ENCODE results near the gene C22orf15.

- TF ChIP-seq CTCF (IDR thresholded peaks at IDR 0.05 in 8 of 11, conservative IDR thresholded peaks at IDR 0.05 in 3 of 11): peak in 5 of 11 experiments; percentile 2 to 47 (median 24)
- peak; percentile 65 to 81 (median 68) for TF ChIP-seq POLR2AphosphoS5 (IDR thresholded peaks at IDR 0.05)
- TF ChIP-seq POLR2A (IDR thresholded peaks at IDR 0.05): no peak
Observed at GRCh38 chr22:23752090-23752691, 10.6 kb upstream of the C22orf15 start.
